ENCODE measurements around the gene TCF4. TPM values are rescaled to one million over a fixed set of nuclear protein-coding genes. Genes with fewer than 3 reads are reported as not detected.

The TCF4 gene
- total RNA-seq, 1 donor from 2014 or later = 77.3 TPM

DNA sequence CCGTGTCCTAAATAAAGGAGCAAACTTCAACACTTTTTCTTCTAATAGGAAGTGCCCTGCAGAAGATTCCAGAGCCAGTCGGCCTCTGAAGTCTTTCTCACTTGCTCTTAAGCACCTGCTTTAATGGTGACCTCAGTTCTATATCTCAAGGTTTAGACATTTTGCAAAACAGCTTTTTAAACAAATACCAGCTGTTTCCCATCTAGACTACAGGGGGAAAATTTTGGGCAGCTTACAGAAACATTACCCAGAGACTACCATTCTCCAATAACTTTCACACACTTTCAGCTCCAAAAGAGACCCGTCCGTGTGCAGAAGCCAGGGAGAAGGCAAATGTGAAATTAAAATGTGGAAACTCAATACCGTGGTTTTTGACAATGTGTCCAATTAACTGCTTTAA, 343.4 kb downstream of the TCF4 start:
- H3K4me3 Mint-ChIP-seq (ENCODE audit: unreplicated experiment) = peak overlapping the region; percentile 38
- no peak for DNase-seq (ENCODE audit: extremely low spot score, unreplicated experiment)
- H3K9me3 Mint-ChIP-seq (ENCODE audit: unreplicated experiment) = no peaks in the 10 kb centered on the region
- peaks cover 29% of the 10 kb centered on the region for H3K36me3 Mint-ChIP-seq (ENCODE audit: unreplicated experiment)
- H3K4me1 Mint-ChIP-seq (ENCODE audit: unreplicated experiment) = peaks cover 40% of the 10 kb centered on the region
- H3K27me3 Mint-ChIP-seq (ENCODE audit: unreplicated experiment) = no peaks in the 10 kb centered on the region
- TF ChIP-seq, protein P1, sequence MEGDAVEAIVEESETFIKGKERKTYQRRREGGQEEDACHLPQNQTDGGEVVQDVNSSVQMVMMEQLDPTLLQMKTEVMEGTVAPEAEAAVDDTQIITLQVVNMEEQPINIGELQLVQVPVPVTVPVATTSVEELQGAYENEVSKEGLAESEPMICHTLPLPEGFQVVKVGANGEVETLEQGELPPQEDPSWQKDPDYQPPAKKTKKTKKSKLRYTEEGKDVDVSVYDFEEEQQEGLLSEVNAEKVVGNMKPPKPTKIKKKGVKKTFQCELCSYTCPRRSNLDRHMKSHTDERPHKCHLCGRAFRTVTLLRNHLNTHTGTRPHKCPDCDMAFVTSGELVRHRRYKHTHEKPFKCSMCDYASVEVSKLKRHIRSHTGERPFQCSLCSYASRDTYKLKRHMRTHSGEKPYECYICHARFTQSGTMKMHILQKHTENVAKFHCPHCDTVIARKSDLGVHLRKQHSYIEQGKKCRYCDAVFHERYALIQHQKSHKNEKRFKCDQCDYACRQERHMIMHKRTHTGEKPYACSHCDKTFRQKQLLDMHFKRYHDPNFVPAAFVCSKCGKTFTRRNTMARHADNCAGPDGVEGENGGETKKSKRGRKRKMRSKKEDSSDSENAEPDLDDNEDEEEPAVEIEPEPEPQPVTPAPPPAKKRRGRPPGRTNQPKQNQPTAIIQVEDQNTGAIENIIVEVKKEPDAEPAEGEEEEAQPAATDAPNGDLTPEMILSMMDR (IDR thresholded peaks at IDR 0.05) = no peak
- H3K27ac Mint-ChIP-seq (ENCODE audit: unreplicated experiment) = peak overlapping the region; percentile 88

DNA sequence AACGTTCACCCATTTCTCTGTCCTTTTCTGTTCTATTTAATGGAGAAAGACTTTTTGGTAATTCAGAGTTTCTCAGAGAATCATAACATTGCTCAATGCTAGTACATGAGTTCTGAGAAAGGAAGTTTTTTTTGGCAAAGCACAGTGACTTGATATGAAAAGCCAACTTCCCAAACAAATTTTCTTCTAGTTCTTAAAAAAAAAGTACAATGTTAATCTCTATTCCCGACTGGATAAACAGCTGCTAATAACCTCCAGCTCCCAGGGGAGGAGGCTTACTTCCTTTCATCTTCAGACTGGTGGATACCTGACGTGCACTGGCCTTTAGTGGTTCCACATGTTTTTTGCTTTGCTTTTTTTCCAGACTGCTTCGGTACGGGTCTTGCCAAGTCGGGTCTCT, 344.1 kb downstream of the TCF4 start:
- H3K27ac Mint-ChIP-seq (ENCODE audit: unreplicated experiment) = peak overlapping the region; percentile 88
- TF ChIP-seq, protein P1 (IDR thresholded peaks at IDR 0.05) = no peak
- peak overlapping the region; percentile 38 for H3K4me3 Mint-ChIP-seq (ENCODE audit: unreplicated experiment)
- H3K9me3 Mint-ChIP-seq (ENCODE audit: unreplicated experiment) = no peaks in the 10 kb centered on the region
- no peak for DNase-seq (ENCODE audit: extremely low spot score, unreplicated experiment)
- no peaks in the 10 kb centered on the region for H3K27me3 Mint-ChIP-seq (ENCODE audit: unreplicated experiment)
- H3K4me1 Mint-ChIP-seq (ENCODE audit: unreplicated experiment) = peaks cover 40% of the 10 kb centered on the region
- peaks cover 28% of the 10 kb centered on the region for H3K36me3 Mint-ChIP-seq (ENCODE audit: unreplicated experiment)

DNA sequence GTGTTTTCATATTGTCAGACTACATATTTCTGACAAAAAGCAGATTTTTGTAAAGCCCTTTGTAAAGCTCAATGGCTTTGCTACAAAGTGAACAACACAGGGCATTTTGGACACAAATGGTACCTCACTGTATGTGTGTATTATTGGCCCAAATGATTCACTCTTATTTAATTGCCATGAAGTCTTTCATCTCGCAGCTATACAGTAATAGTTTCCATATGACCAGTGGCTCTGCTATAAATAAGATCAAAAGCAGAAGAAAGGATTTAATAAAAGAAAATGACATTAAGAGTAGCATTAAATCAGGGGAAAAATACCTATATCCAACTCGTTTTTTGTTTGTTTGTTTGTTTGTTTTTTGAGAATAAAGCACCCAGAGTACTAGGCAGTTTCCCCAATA, 344.7 kb downstream of the TCF4 start:
- H3K36me3 Mint-ChIP-seq (ENCODE audit: unreplicated experiment) = peaks cover 31% of the 10 kb centered on the region
- peaks cover 40% of the 10 kb centered on the region for H3K4me1 Mint-ChIP-seq (ENCODE audit: unreplicated experiment)
- H3K27me3 Mint-ChIP-seq (ENCODE audit: unreplicated experiment) = no peaks in the 10 kb centered on the region
- H3K4me3 Mint-ChIP-seq (ENCODE audit: unreplicated experiment) = no peak overlapping the region
- H3K27ac Mint-ChIP-seq (ENCODE audit: unreplicated experiment) = peak overlapping the region; percentile 88
- no peak for DNase-seq (ENCODE audit: extremely low spot score, unreplicated experiment)
- TF ChIP-seq, protein P1 (IDR thresholded peaks at IDR 0.05) = no peak
- H3K9me3 Mint-ChIP-seq (ENCODE audit: unreplicated experiment) = no peaks in the 10 kb centered on the region

DNA sequence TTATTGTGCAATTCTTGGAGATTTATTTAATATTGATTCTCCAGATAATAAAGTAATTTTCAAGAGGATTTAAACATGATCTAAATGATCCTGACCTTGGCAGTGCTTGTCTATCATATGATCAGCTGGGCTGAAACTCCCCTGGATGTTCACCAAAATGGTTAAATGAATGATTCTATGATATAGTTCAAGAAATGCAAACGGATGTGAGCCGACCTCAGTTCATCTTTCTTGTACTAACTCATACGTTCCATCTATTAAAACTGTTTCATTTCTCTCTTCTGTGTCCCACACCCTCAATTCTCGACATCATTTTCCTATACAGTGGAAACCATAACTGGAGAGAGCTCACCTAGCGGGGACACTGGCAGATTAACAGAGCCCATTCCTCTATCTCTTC, 347.0 kb downstream of the TCF4 start:
- Mint-ChIP-seq H3K36me3 (ENCODE audit: unreplicated experiment) (peaks cover 22% of the 10 kb centered on the region), H3K4me3 (ENCODE audit: unreplicated experiment) (no peak overlapping the region), H3K4me1 (ENCODE audit: unreplicated experiment) (peaks cover 40% of the 10 kb centered on the region), H3K9me3 (ENCODE audit: unreplicated experiment) (no peaks in the 10 kb centered on the region), H3K27me3 (ENCODE audit: unreplicated experiment) (no peaks in the 10 kb centered on the region), H3K27ac (ENCODE audit: unreplicated experiment) (no peak overlapping the region)
- no peak for DNase-seq (ENCODE audit: extremely low spot score, unreplicated experiment)
- TF ChIP-seq, protein P1 (IDR thresholded peaks at IDR 0.05) = no peak

DNA sequence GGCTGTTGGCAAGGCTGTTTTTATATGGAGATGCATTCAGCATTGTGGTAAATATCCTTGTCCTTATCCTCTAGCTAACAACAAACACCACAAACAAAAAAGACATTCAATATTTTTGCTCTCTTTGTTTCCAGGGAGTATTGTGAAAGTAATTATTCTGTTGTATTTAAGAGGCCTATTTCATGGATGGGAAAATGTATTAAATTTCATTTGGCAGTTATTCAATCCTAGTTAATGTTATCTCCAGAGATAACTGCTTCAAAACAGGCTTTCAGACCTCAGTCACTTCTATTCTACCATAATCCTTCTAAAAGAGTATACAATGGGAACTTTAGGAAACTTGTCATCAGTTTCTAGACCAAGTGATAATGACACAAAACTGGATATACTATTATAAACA, 348.3 kb downstream of the TCF4 start:
- Mint-ChIP-seq H3K4me3 (ENCODE audit: unreplicated experiment) (no peak overlapping the region), H3K4me1 (ENCODE audit: unreplicated experiment) (peaks cover 37% of the 10 kb centered on the region), H3K27me3 (ENCODE audit: unreplicated experiment) (no peaks in the 10 kb centered on the region), H3K36me3 (ENCODE audit: unreplicated experiment) (peaks cover 22% of the 10 kb centered on the region), H3K9me3 (ENCODE audit: unreplicated experiment) (no peaks in the 10 kb centered on the region), H3K27ac (ENCODE audit: unreplicated experiment) (no peak overlapping the region)
- TF ChIP-seq, protein P1 (IDR thresholded peaks at IDR 0.05) = no peak
- no peak for DNase-seq (ENCODE audit: extremely low spot score, unreplicated experiment)

Measured in osteocyte (in vitro differentiated cells).